ENCODE data around the gene PTGES2. TPM values are rescaled to one million over a fixed set of nuclear protein-coding genes. Genes with fewer than 3 reads are reported as not detected.

The PTGES2 gene
- total and polyA plus RNA-seq, 2 of the 13 experiments (the other 11 are each of a cell fraction or from before 2014, with no cell fraction given) = 63.7 to 79.8 TPM

- TF ChIP-seq, protein P1, sequence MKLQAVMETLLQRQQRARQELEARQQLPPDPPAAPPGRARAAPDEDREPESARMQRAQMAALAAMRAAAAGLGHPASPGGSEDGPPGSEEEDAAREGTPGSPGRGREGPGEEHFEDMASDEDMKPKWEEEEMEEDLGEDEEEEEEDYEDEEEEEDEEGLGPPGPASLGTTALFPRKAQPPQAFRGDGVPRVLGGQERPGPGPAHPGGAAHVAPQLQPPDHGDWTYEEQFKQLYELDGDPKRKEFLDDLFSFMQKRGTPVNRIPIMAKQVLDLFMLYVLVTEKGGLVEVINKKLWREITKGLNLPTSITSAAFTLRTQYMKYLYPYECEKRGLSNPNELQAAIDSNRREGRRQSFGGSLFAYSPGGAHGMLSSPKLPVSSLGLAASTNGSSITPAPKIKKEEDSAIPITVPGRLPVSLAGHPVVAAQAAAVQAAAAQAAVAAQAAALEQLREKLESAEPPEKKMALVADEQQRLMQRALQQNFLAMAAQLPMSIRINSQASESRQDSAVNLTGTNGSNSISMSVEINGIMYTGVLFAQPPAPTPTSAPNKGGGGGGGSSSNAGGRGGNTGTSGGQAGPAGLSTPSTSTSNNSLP (IDR thresholded peaks at IDR 0.05; ENCODE audit: low read depth, low read length) = no peak
- TF ChIP-seq KLF13 (CRISPR knock-in tag; IDR thresholded peaks at IDR 0.05) (0 out of 2 replicates have a peak, but pooled peaks have one; percentile 66), ZFYVE20 (CRISPR knock-in tag; IDR thresholded peaks at IDR 0.05; ENCODE audit: borderline replicate concordance, low read depth) (no peak), THRA (CRISPR knock-in tag; IDR thresholded peaks at IDR 0.05; ENCODE audit: borderline replicate concordance) (0 out of 2 replicates have a peak, but pooled peaks have one; percentile 11), ZBTB4 (CRISPR knock-in tag; IDR thresholded peaks at IDR 0.05; ENCODE audit: borderline replicate concordance) (peak; percentile 36; the same call in 1 of the 2 replicates), ZBTB39 (CRISPR knock-in tag; IDR thresholded peaks at IDR 0.05) (no peak), NBN (conservative IDR thresholded peaks at IDR 0.05) (no peak), KMT2B (CRISPR knock-in tag; IDR thresholded peaks at IDR 0.05) (no peak)
These were observed 29.8 kb downstream of the PTGES2 start (continued) for GRCh38 chr9:128097543-128098296.
